ENCODE data around the gene CYP2S1.
"Not testable (repeated sequence)": the region's sequence is repeated elsewhere in the genome, so short reads cannot be mapped to it uniquely, and the experiment has no call there.

The CYP2S1 gene

GRCh38 chr19:41195675-41196497 is 2.9 kb downstream of the CYP2S1 start:
- DNase-seq (ENCODE audit: low spot score), result no peak

GRCh38 chr19:41198559-41198958 is 5.5 kb downstream of the CYP2S1 start:
- no peak for DNase-seq (ENCODE audit: low spot score)

GRCh38 chr19:41203371-41203770 is 10.4 kb downstream of the CYP2S1 start:
- no peak for DNase-seq (ENCODE audit: low spot score)

GRCh38 chr19:41204338-41204737 is 11.3 kb downstream of the CYP2S1 start:
- not testable (repeated sequence) for DNase-seq (ENCODE audit: low spot score)

- DNase-seq (ENCODE audit: low spot score), result no peak
Measured at GRCh38 chr19:41205995-41206394, 13.0 kb downstream of the CYP2S1 start.

- no peak for DNase-seq (ENCODE audit: low spot score)
Measured at GRCh38 chr19:41206456-41206855, 13.4 kb downstream of the CYP2S1 start.

GRCh38 chr19:41206926-41207750 is 14.1 kb downstream of the CYP2S1 start:
- DNase-seq (ENCODE audit: low spot score), result peak; percentile 83

- no peak for DNase-seq (ENCODE audit: low spot score)
Measured at GRCh38 chr19:41214161-41214560, 21.1 kb downstream of the CYP2S1 start.

GRCh38 chr19:41217741-41218140 is 24.7 kb downstream of the CYP2S1 start:
- no peak for DNase-seq (ENCODE audit: low spot score)

GRCh38 chr19:41218249-41218614 is 25.2 kb downstream of the CYP2S1 start:
- DNase-seq (ENCODE audit: low spot score), result no peak

GRCh38 chr19:41218615-41219507 is 25.8 kb downstream of the CYP2S1 start, which contains the start of gene AXL:
Gene AXL (plus strand): TSS chr19:41219223. CDS start chr19:41219393, 170 bp downstream.
- peak; percentile 89 for DNase-seq (ENCODE audit: low spot score)

GRCh38 chr19:41219924-41220567 is 27.0 kb downstream of the CYP2S1 start:
- DNase-seq (ENCODE audit: low spot score), result no peak

GRCh38 chr19:41220811-41221210 is 27.8 kb downstream of the CYP2S1 start:
- DNase-seq (ENCODE audit: low spot score), result no peak

GRCh38 chr19:41221514-41222205 is 28.6 kb downstream of the CYP2S1 start:
- no peak for DNase-seq (ENCODE audit: low spot score)

- DNase-seq (ENCODE audit: low spot score), result no peak
Measured at GRCh38 chr19:41222240-41222639, 29.2 kb downstream of the CYP2S1 start.

GRCh38 chr19:41223431-41224234 is 30.6 kb downstream of the CYP2S1 start:
- DNase-seq (ENCODE audit: low spot score), result no peak

GRCh38 chr19:41224632-41225031 is 31.6 kb downstream of the CYP2S1 start:
- DNase-seq (ENCODE audit: low spot score), result no peak

- DNase-seq (ENCODE audit: low spot score), result no peak
Measured at GRCh38 chr19:41225238-41226052, 32.4 kb downstream of the CYP2S1 start.
